ENCODE results near the gene DIAPH2. TPM values are rescaled to one million over a fixed set of nuclear protein-coding genes. Genes with fewer than 3 reads are reported as not detected.

The DIAPH2 gene
- total and polyA plus RNA-seq, 2 donors (not counting 1 experiment from before 2014, with no cell fraction given) = 4.2 to 32.4 TPM

- no peak overlapping the region for H3K27ac Mint-ChIP-seq
- no peak overlapping the region for H3K4me2 ChIP-seq (replicated peaks; ENCODE audit: low read depth, low read length, poor library complexity, severe bottlenecking)
- CTCF ChIA-PET = interaction anchor here (0.6 kb wide), 1 partner anchor 512 kb away, joined by 3 read pairs; no protein-coding TSS in a partner anchor
- no peaks in the 10 kb centered on the region for H3K9me3 Mint-ChIP-seq (ENCODE audit: insufficient read depth)
- H3K9ac ChIP-seq (ENCODE audit: low read length) = no peak overlapping the region
- no peaks in the 10 kb centered on the region for H3K9me3 ChIP-seq (ENCODE audit: control extremely low read depth in 1 of 3, control insufficient read depth in 2 of 3, insufficient read depth in 1 of 3, low read length in 2 of 3)
- H2AFZ ChIP-seq (ENCODE audit: insufficient read depth, low read depth, low read length, poor library complexity, severe bottlenecking) = no peak overlapping the region
- no peak for DNase-seq
- H3K4me3 ChIP-seq (ENCODE audit: control extremely low read depth in 1 of 5, extremely low read depth in 1 of 5, insufficient read depth in 1 of 5, low read depth in 2 of 5, low read length in 4 of 5) = no peak overlapping the region
- no peaks in the 10 kb centered on the region for H3K4me1 ChIP-seq (ENCODE audit: control insufficient read depth in 2 of 2, insufficient read depth in 2 of 2, low read length in 2 of 2)
- POLR2A ChIA-PET = no interaction called here
- H3K4me3 Mint-ChIP-seq = no peak overlapping the region
- WGBS (ENCODE audit: insufficient coverage) = no CpG with 5 or more reads among the region's 3 CpGs
- no peaks in the 10 kb centered on the region for H3K27me3 ChIP-seq (replicated peaks in 1 of 4; ENCODE audit: control extremely low read depth in 1 of 4, control insufficient read depth in 3 of 4, insufficient read depth in 4 of 4, low read length in 3 of 4)
- no peaks in the 10 kb centered on the region for H3K36me3 ChIP-seq (replicated peaks in 1 of 2; ENCODE audit: control extremely low read depth in 1 of 2, control insufficient read depth in 1 of 2, extremely low read depth in 1 of 2, insufficient read depth in 2 of 2, low read length in 1 of 2)
- H3K79me2 ChIP-seq (ENCODE audit: control insufficient read depth, insufficient read depth, low read length) = no peaks in the 10 kb centered on the region
- H3K27ac ChIP-seq (ENCODE audit: low read length in 2 of 2) = no peak overlapping the region
- TF ChIP-seq EZH2 (IDR thresholded peaks at IDR 0.05; ENCODE audit: borderline replicate concordance, insufficient read depth, low read depth, low read length, poor library complexity, severe bottlenecking) (no peak), CTCF (IDR thresholded peaks at IDR 0.05) (no peak)
- no peaks in the 10 kb centered on the region for H3K27me3 Mint-ChIP-seq
- H3K4me1 Mint-ChIP-seq = no peaks in the 10 kb centered on the region
- ATAC-seq (ENCODE audit: low read depth) = no peak
- no peaks in the 10 kb centered on the region for H4K20me1 ChIP-seq (ENCODE audit: control insufficient read depth, insufficient read depth, low read length, poor library complexity, severe bottlenecking)
- intact Hi-C loops (cut with micrococcal nuclease) = no loop called here
These were observed 712.7 kb downstream of the DIAPH2 start for GRCh38 chrX:97397371-97397770.

- H3K4me3 Mint-ChIP-seq = no peak overlapping the region
These were observed 713.4 kb downstream of the DIAPH2 start for GRCh38 chrX:97398030-97398551.

More at GRCh38 chrX:97398030-97398551, 713.4 kb downstream of the DIAPH2 start:
- H3K4me1 Mint-ChIP-seq = no peaks in the 10 kb centered on the region
- Histone ChIP-seq H3K36me3 (replicated peaks in 1 of 2; ENCODE audit: control extremely low read depth in 1 of 2, control insufficient read depth in 1 of 2, extremely low read depth in 1 of 2, insufficient read depth in 2 of 2, low read length in 1 of 2) (no peaks in the 10 kb centered on the region), H3K27me3 (replicated peaks in 1 of 4; ENCODE audit: control extremely low read depth in 1 of 4, control insufficient read depth in 3 of 4, insufficient read depth in 4 of 4, low read length in 3 of 4) (no peaks in the 10 kb centered on the region), H3K4me3 (ENCODE audit: control extremely low read depth in 1 of 5, extremely low read depth in 1 of 5, insufficient read depth in 1 of 5, low read depth in 2 of 5, low read length in 4 of 5) (no peak overlapping the region), H3K9me3 (ENCODE audit: control extremely low read depth in 1 of 3, control insufficient read depth in 2 of 3, insufficient read depth in 1 of 3, low read length in 2 of 3) (no peaks in the 10 kb centered on the region), H3K4me2 (replicated peaks; ENCODE audit: low read depth, low read length, poor library complexity, severe bottlenecking) (no peak overlapping the region), H4K20me1 (ENCODE audit: control insufficient read depth, insufficient read depth, low read length, poor library complexity, severe bottlenecking) (no peaks in the 10 kb centered on the region), H3K79me2 (ENCODE audit: control insufficient read depth, insufficient read depth, low read length) (no peaks in the 10 kb centered on the region), H3K9ac (ENCODE audit: low read length) (no peak overlapping the region), H3K4me1 (ENCODE audit: control insufficient read depth in 2 of 2, insufficient read depth in 2 of 2, low read length in 2 of 2) (no peaks in the 10 kb centered on the region), H2AFZ (ENCODE audit: insufficient read depth, low read depth, low read length, poor library complexity, severe bottlenecking) (no peak overlapping the region), H3K27ac (ENCODE audit: low read length in 2 of 2) (no peak overlapping the region)
- ATAC-seq (ENCODE audit: low read depth) (no peak), DNase-seq (no peak)
- no CpG with 5 or more reads among the region's 3 CpGs for WGBS (ENCODE audit: insufficient coverage)
- TF ChIP-seq CTCF (IDR thresholded peaks at IDR 0.05) (no peak), EZH2 (IDR thresholded peaks at IDR 0.05; ENCODE audit: borderline replicate concordance, insufficient read depth, low read depth, low read length, poor library complexity, severe bottlenecking) (no peak)
- POLR2A ChIA-PET = no interaction called here
- H3K27me3 Mint-ChIP-seq = no peaks in the 10 kb centered on the region
- intact Hi-C loops (cut with micrococcal nuclease) = no loop called here
- H3K27ac Mint-ChIP-seq = no peak overlapping the region
- H3K9me3 Mint-ChIP-seq (ENCODE audit: insufficient read depth) = no peaks in the 10 kb centered on the region
- CTCF ChIA-PET = no interaction called here

All from B cell (primary cell).